ENCODE measurements around the gene COL28A1.

- TF ChIP-seq POLR2A (IDR thresholded peaks at IDR 0.05; ENCODE audit: low read depth) (no peak), CTCF (IDR thresholded peaks at IDR 0.05) (no peak), POLR2AphosphoS5 (IDR thresholded peaks at IDR 0.05) (no peak)
Observed at GRCh38 chr7:7347045-7347444, 188.6 kb downstream of the COL28A1 start.
